Caco-2 (cell line): ENCODE measurements around the gene UGDH. TPM values are rescaled to one million over a fixed set of nuclear protein-coding genes. Genes with fewer than 3 reads are reported as not detected.

Source experiments
- BruUV-seq: library from RNA; stranded (reverse); fragments of 400-500 nt; replicated peaks from 2 replicates; lab custom pipeline; 2021; lab: Mats Ljungman, UMichigan
- CTCF ChIA-PET: fragments of 300-600 bp; sonication (Branson Sonifier 250); formaldehyde crosslinking; loops from one replicate; lab custom pipeline; 2022; ENCODE audit warnings: antibody characterized with exemption; lab: Charles Lee
- POLR2A ChIA-PET: fragments of 300-600 bp; sonication (Branson Sonifier 250); formaldehyde crosslinking; loops from one replicate; lab custom pipeline; 2022; ENCODE audit warnings: antibody characterized with exemption; lab: Charles Lee
- DNase-seq, 2 experiments: peaks; one replicate each; pipeline versions ENCODE4 v3.0.0 to v3.0.0-alpha.2; 2020 to 2022
- H3K27me3 ChIP-seq: replicated peaks from 2 replicates; pipeline ENCODE4 v1.6.0; 2011; ENCODE audit warnings: low read length; ENCODE audit not compliant: control insufficient read depth, insufficient read depth
- H3K36me3 ChIP-seq: 2 replicates; pipeline ENCODE4 v1.5.1; 2011; ENCODE audit warnings: low read length; ENCODE audit not compliant: control insufficient read depth, insufficient read depth
- H3K4me1 ChIP-seq: fragments of 250-450 bp; sonication (Bioruptor Pico); 2 replicates; pipeline ENCODE4 v1.5.1; 2020; ENCODE audit warnings: mild to moderate bottlenecking
- H3K4me3 ChIP-seq: 2 replicates; pipeline ENCODE4 v1.5.1; 2011; ENCODE audit warnings: low read depth, mild to moderate bottlenecking, control low read depth, low read length
- H3K9me3 ChIP-seq: fragments of 250-450 bp; sonication (Bioruptor Pico); 2 replicates; pipeline ENCODE4 v1.5.1; 2020; ENCODE audit warnings: mild to moderate bottlenecking, moderate library complexity
- H3K27ac Mint-ChIP-seq: one replicate; pipeline ENCODE4 v1.8.0; 2022; ENCODE audit warnings: mixed read lengths; ENCODE audit not compliant: unreplicated experiment
- H3K27me3 Mint-ChIP-seq: one replicate; pipeline ENCODE4 v1.8.0; 2022; ENCODE audit warnings: mixed read lengths; ENCODE audit not compliant: insufficient read depth, unreplicated experiment
- H3K36me3 Mint-ChIP-seq: one replicate; pipeline ENCODE4 v1.8.0; 2022; ENCODE audit warnings: mild to moderate bottlenecking, mixed read lengths; ENCODE audit not compliant: insufficient read depth, unreplicated experiment
- H3K4me1 Mint-ChIP-seq: one replicate; pipeline ENCODE4 v1.8.0; 2022; ENCODE audit warnings: low read depth, mixed read lengths; ENCODE audit not compliant: unreplicated experiment
- H3K4me3 Mint-ChIP-seq: one replicate; pipeline ENCODE4 v1.8.0; 2022; ENCODE audit warnings: mild to moderate bottlenecking, moderate library complexity, mixed read lengths; ENCODE audit not compliant: unreplicated experiment
- H3K9me3 Mint-ChIP-seq: one replicate; pipeline ENCODE4 v1.8.0; 2022; ENCODE audit warnings: mixed read lengths; ENCODE audit not compliant: unreplicated experiment
- CTCF ChIP-seq, 2 experiments: fragments of 200-600 bp in 1 of 2; IDR thresholded peaks; 1 replicate in 1 of 2; 2 replicates in 1 of 2; pipeline versions ENCODE4 v1.5.1 to v1.8.0; 2011 to 2022; ENCODE audit warnings: antibody characterized with exemption in 1 of 2, control low read depth in 1 of 2, inconsistent platforms in 1 of 2, low read depth in 1 of 2, low read length in 1 of 2, mild to moderate bottlenecking in 1 of 2, moderate library complexity in 1 of 2; ENCODE audit not compliant: insufficient read depth in 1 of 2, severe bottlenecking in 1 of 2, unreplicated experiment in 1 of 2
- intact Hi-C: fragments of 100-400 bp; cut with micrococcal nuclease; formaldehyde crosslinking; loops from one replicate; pipeline ENCODE4 v1.10.0; 2022; ENCODE audit not compliant: unreplicated experiment
- total RNA-seq: library from RNA; stranded (reverse); gene quantifications from 2 replicates; pipeline ENCODE4 v1.2.3, GENCODE V29; 2022

Gene UGDH
- total RNA-seq, 1 experiment from 2014 or later = 139 TPM

GRCh38 chr4:39452860-39453587 is 74.2 kb downstream of the UGDH start:
- Mint-ChIP-seq H3K36me3 (peaks cover 94% of the 10 kb centered on the region), H3K4me3 (no peak overlapping the region), H3K27me3 (no peaks in the 10 kb centered on the region), H3K27ac (no peak overlapping the region), H3K4me1 (peaks cover 22% of the 10 kb centered on the region), H3K9me3 (no peaks in the 10 kb centered on the region)
- intact Hi-C loops = loop anchor here (5.0 to 10.0 kb wide), 2 partner anchors 86 to 548 kb away; partner anchors contain the start of gene RFC1
- H3K4me1 ChIP-seq = peaks cover 26% of the 10 kb centered on the region
- no peak overlapping the region for H3K4me3 ChIP-seq
- ChIA-PET CTCF (no interaction called here), POLR2A (no interaction called here)
- no peaks in the 10 kb centered on the region for H3K9me3 ChIP-seq
- peaks cover 14% of the 10 kb centered on the region for H3K36me3 ChIP-seq
- no peak for TF ChIP-seq CTCF (IDR thresholded peaks at IDR 0.05; ENCODE audit: insufficient read depth in 1 of 2, low read depth in 1 of 2, low read length in 1 of 2, severe bottlenecking in 1 of 2, unreplicated experiment in 1 of 2)
- H3K27me3 ChIP-seq = no peaks in the 10 kb centered on the region
- DNase-seq = no peak
- no TSS peak for BruUV-seq

GRCh38 chr4:39452153-39452859 is 74.9 kb downstream of the UGDH start:
- ChIA-PET CTCF (interaction anchor here (0.6 kb wide), 1 partner anchor 52 kb away, joined by 3 read pairs; no protein-coding TSS in a partner anchor), POLR2A (interaction anchor here (0.6 kb wide), 1 partner anchor 549 kb away, joined by 6 read pairs; no protein-coding TSS in a partner anchor)
- H3K4me3 Mint-ChIP-seq = no peak overlapping the region
- H3K27ac Mint-ChIP-seq = peak overlapping the region; percentile 77
- TF ChIP-seq CTCF (IDR thresholded peaks at IDR 0.05; ENCODE audit: insufficient read depth in 1 of 2, low read depth in 1 of 2, low read length in 1 of 2, severe bottlenecking in 1 of 2, unreplicated experiment in 1 of 2) = no peak
- no peaks in the 10 kb centered on the region for H3K9me3 Mint-ChIP-seq
- no peak for DNase-seq
- Histone ChIP-seq H3K36me3 (peaks cover 14% of the 10 kb centered on the region), H3K9me3 (no peaks in the 10 kb centered on the region), H3K4me3 (no peak overlapping the region), H3K27me3 (no peaks in the 10 kb centered on the region), H3K4me1 (peaks cover 22% of the 10 kb centered on the region)
- peaks cover 94% of the 10 kb centered on the region for H3K36me3 Mint-ChIP-seq
- intact Hi-C loops = loop anchor here (5.0 to 10.0 kb wide), 2 partner anchors 85 to 548 kb away; partner anchors contain the start of gene RFC1
- no peaks in the 10 kb centered on the region for H3K27me3 Mint-ChIP-seq
- peaks cover 22% of the 10 kb centered on the region for H3K4me1 Mint-ChIP-seq
- no TSS peak for BruUV-seq

- Histone ChIP-seq H3K4me1 (peaks cover 17% of the 10 kb centered on the region), H3K27me3 (no peaks in the 10 kb centered on the region), H3K9me3 (no peaks in the 10 kb centered on the region), H3K4me3 (no peak overlapping the region), H3K36me3 (peaks cover 9% of the 10 kb centered on the region)
- peak overlapping the region; percentile 77 for H3K27ac Mint-ChIP-seq
- no TSS peak for BruUV-seq
- no peak for TF ChIP-seq CTCF (IDR thresholded peaks at IDR 0.05; ENCODE audit: insufficient read depth in 1 of 2, low read depth in 1 of 2, low read length in 1 of 2, severe bottlenecking in 1 of 2, unreplicated experiment in 1 of 2)
- peaks cover 92% of the 10 kb centered on the region for H3K36me3 Mint-ChIP-seq
- ChIA-PET CTCF (no interaction called here), POLR2A (interaction anchor here (0.5 kb wide), 1 partner anchor 270 kb away, joined by 6 read pairs; no protein-coding TSS in a partner anchor)
- peaks cover 16% of the 10 kb centered on the region for H3K4me1 Mint-ChIP-seq
- no peak for DNase-seq
- H3K27me3 Mint-ChIP-seq = no peaks in the 10 kb centered on the region
- intact Hi-C loops = loop anchor here (5.0 to 10.0 kb wide), 2 partner anchors 84 to 547 kb away; partner anchors contain the start of gene RFC1
- no peaks in the 10 kb centered on the region for H3K9me3 Mint-ChIP-seq
- H3K4me3 Mint-ChIP-seq = no peak overlapping the region
Measured at GRCh38 chr4:39451423-39452023, 75.7 kb downstream of the UGDH start.
